PC-3 (cell line): ENCODE measurements around the gene ABCG5.

Experiments
- EZH2 ChIP-seq: fragments of 300-600 bp; sonication (generic); IDR thresholded peaks from one replicate; pipeline ENCODE4 v1.6.1; 2017; ENCODE audit warnings: antibody characterized with exemption, mild to moderate bottlenecking, low read length; ENCODE audit not compliant: unreplicated experiment
- EZH2phosphoT487 ChIP-seq: fragments of 300-600 bp; sonication (generic); IDR thresholded peaks from 2 replicates; pipeline ENCODE4 v1.6.1; 2018; ENCODE audit warnings: mild to moderate bottlenecking, antibody characterized with exemption, low read length, borderline replicate concordance
- TF ChIP-seq, protein P1 (sequence below): fragments of 300-600 bp; sonication (generic); conservative IDR thresholded peaks from 2 replicates; pipeline ENCODE4 v1.5.1; 2017; ENCODE audit warnings: antibody characterized with exemption, low read depth, mild to moderate bottlenecking, low read length

DNA sequence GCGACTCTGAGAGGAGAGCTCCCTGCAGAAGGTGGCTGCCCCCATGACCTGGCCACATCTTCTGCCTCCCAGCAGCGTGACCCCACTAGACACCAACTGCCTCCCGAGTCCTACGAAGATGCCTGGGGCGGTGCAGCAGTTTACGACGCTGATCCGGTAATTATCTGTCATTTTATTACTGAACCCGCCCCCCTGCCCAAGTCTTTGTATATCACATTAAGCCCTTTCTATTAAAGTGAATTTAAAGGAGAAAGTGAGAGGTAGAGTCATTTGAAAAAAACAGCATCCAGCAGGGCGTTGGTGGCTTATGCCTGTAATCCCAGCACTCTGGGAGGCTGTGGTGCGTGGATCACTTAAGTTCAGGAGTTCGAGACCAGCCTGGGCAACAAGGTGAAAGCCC is 33.5 kb upstream of the ABCG5 start:
- no peak for TF ChIP-seq EZH2phosphoT487
- TF ChIP-seq, protein P1, sequence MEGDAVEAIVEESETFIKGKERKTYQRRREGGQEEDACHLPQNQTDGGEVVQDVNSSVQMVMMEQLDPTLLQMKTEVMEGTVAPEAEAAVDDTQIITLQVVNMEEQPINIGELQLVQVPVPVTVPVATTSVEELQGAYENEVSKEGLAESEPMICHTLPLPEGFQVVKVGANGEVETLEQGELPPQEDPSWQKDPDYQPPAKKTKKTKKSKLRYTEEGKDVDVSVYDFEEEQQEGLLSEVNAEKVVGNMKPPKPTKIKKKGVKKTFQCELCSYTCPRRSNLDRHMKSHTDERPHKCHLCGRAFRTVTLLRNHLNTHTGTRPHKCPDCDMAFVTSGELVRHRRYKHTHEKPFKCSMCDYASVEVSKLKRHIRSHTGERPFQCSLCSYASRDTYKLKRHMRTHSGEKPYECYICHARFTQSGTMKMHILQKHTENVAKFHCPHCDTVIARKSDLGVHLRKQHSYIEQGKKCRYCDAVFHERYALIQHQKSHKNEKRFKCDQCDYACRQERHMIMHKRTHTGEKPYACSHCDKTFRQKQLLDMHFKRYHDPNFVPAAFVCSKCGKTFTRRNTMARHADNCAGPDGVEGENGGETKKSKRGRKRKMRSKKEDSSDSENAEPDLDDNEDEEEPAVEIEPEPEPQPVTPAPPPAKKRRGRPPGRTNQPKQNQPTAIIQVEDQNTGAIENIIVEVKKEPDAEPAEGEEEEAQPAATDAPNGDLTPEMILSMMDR, result no peak
- no peak for TF ChIP-seq EZH2
